NCI-H82 treated with DMSO at 0.1 percent for 48 hours (cell line): ENCODE results near the gene SIX2.
A peak's percentile ranks its signal among the peaks of the same experiment; 100 is the strongest.

Experiments
- DNase-seq: peaks from one replicate; lab custom pipeline; 2025; ENCODE audit not compliant: unreplicated experiment; lab: John Stamatoyannopoulos, UW

Gene SIX2

GRCh38 chr2:45020439-45020838, 11.2 kb upstream of the SIX2 start:
- no peak for DNase-seq

DNA sequence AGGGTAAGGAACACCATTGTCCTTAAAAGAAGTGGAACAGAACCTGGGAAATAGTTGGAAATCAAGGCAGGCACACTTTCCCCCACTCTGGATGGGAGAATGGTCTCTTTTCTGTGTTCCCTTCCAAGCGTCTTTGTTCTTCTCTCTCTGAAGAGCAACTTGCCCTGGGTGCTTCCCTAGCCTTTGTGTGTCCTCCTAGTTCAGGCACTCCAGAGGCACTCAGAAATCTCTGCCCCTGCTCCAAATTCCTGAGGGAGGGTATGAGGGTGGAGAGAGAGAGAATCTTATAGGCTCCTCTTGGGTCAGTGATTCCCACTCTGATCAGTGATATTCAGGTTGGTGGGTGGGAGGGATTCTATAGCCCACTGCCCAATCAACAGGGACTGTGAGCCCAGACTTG, 8.8 kb upstream of the SIX2 start:
- no peak for DNase-seq

GRCh38 chr2:45014831-45015230, 5.6 kb upstream of the SIX2 start:
- DNase-seq = no peak

DNA sequence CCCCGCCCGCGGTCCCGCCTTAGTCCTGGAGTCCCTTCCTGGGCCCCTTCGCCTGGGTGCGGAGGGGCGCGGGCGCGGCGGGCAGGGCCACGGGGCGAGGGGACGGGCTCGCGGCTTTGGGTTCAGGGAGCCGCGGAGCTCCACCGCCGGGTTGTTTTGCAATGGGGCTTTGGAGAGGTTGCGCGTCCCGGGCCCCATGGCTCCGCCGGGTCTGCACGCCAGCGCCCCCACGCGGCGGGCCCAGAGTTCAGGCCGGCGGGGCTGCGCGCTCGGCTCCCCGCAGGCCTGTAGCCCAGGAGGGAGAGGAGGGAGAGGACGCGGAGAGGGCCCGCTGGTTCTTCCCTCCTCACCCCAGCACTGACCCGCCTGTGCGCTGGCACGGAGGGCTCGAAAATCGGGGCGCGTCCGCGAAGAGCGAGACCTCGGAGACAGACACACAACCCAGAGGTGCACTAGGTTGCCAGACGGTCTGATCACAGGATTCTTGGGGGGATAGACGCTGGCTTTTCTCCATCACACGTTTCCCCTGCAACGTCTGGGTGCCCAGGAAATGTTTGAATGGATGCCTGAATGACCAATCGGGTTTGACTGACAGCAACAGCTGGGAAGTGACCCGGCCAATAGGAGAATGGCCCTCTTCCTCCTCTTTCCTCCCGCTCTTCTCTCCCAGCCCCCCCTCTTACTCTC, 4.9 kb upstream of the SIX2 start:
- DNase-seq = peak; percentile 46

DNA sequence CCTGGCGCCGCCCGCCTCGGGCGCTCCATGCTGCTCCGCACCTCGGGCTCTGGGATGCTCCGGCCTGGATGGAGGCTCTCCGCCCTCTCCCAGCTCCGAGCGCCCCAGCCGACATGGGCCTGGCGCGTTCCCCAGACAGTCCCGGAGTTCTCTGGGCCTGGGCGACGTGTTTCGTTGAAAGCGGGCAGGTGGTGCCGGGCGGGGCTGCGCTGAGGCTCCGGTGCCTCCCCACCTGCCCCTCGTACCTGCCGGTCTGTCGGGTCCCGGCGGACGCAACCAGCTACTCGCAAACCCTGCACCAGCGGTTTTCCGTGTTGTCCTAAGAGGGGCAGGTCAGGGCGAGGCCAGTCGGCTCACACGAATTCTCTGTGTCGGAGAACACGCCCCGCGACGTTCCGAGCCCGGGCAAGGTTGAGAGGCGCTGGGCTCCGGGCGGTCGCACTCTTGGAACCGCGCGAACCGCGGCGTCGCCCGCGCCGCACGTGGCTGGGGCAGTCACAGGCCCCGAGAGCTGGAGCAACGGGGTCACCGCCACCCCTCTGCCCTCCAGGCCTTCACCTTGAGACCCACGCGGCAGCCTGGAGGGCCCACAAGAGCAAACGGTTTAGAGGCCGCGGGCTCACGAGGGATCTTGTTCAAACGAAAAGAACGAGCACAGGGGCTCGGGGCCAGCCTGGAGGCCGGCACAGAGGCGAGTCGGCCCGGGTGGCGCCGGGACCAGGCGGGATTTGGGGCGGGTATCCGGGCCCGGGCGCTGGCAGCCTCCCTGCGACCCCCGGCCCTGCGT, 4.2 kb upstream of the SIX2 start:
- no peak for DNase-seq

DNA sequence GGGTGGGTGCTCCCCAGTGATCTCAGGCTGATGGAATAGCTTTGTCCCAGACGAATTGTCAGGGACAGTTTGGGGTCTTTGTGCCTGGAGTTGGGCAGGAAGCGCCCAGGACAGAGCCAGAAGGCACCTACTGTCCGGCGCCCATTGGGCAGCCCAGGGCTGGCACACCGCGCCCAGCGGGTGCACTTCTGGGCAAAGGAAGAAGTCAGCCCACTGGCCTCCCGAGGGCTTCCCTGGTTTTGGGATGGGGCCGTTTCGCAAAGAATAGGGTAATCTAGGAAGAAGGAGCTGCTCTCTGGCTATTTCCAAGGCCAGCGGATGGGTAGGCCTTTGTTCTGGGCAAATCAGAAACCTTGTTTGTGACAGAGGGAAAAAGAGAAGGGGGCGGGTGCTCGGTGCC, 3.5 kb upstream of the SIX2 start:
- no peak for DNase-seq

- DNase-seq = no peak
These were observed 2.7 kb upstream of the SIX2 start for GRCh38 chr2:45011621-45012602.

DNA sequence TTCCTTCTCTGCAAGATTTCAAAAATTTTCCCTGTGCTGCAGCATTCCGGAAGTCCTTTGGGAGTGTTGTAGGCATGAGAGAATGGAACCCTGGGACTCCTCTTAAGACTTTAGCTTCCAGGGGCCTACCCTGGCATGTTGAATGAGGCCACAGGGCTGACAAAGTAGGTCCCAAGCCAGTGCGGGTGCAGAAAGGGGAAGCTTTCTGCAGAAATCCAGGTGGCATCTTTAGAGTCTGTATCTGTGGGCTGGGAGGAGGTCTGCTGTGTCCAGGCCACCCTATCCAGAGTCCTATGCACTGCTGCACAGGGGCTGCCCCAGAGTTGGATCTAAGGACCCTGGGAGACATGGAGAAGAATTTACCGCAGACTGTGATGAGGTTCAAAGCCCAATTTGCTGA, 1.9 kb upstream of the SIX2 start:
- DNase-seq = no peak

- no peak for DNase-seq
These were observed 1.4 kb upstream of the SIX2 start for GRCh38 chr2:45010702-45011012.

DNA sequence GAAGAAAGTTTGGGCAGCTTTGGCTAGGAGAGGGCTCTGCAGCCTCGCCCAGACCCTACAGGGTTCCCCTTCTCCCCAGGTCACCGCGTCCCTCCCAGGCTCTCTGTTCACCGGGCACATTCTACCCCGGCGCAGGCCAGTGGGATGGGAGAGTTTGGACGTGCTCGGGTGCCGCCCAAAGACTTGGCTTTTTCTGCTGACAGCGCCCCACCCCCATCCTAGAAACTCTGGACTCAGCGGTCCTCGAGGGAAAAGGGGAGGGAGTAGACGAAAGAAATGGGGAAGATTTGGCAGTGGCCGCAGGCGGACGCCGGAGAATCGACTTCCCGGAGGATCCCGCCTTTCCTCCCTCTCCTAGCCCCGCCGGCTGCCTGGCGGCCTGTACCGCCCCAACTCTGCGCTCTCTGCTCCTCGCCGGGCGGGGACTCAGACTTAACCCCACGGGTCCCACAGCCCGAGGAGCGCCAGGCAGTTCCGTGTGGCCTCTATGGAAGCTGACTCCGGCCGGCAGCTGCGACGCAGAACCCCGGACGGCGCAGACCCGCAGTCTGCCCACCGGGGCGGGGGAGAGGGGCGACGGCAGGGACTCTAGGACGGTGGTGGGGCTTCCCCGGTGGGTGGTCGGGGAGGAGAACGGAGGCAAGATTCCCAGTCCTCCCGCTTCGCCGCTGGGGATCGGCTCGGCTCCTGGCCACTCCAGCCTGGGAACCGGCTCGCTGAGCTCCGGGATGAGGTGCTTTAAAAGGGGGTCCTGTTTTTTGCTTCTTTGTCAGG, 863 bp upstream of the SIX2 start:
- DNase-seq = no peak

DNA sequence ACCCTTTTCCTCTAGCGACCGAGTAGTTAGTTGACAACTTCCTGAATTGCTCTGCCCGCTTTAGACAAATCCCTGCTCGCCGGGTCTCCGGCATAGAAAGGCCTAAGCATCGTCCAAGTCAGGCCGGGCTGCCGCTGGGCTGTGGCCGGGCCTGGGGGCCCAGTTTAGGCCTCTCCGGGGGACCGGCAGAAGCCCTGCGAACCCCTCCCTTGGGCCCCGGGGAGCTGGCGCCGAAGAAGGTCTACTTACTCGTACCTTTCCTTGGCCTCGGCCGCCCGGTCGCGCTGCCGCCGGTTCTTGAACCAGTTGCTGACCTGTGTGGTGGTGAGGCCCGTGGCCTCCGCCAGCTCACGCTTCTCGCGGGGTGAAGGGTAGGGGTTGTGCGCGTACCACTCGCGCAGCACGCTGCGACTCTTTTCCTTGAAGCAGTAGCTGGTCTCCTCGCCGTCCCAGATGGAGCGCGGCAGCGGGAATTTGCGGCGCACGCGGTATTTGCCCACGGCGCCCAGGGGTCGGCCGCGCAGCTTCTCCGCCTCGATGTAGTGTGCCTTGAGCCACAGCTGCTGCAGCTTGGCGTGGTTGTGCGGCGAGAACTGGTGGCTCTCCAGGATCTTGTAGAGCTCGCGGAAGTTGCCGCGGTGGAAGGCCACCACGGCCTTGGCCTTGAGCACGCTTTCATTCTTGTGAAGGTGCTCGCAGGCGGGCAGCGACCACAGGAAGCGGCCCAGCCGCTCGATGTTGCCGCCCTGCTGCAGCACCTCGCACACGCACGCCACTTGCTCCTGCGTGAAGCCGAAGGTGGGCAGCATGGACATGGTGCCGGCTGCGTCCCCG, 739 bp downstream of the SIX2 start:
- no peak for DNase-seq

DNA sequence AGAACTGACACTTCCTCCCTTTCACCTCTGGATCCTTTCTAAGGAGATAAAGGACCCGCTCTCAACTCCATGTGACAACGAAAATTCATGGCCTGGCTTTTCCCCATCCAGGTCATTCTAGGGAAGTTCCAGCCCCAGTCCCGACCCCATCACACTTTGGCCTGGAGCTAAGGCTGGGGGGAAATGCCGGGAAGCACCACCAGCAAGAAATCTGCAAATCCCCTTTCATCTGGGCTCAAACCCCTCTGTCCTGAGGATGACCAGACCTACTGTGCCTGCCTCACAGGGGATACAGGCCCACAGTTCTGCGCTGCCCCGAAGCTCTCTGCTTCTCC, 1.3 kb downstream of the SIX2 start:
- DNase-seq = no peak

DNA sequence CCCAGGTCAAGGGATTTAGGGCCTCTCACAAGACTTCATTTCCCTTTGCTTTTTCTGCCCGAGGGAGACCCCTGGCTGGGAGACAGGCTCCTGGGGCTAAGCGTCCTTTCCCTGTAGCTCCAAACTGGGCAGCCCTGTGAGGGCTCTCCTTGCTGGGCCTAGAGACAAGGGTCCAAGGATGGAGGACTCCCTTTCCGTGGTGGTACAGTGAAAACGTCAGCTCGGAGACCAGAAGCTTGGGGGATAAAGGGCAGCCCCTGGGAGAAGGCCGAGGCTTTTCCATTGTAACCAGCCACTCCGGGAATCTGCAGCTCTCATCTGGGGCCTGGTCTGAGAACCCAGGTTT, 2.3 kb downstream of the SIX2 start:
- DNase-seq = no peak

- DNase-seq = no peak
These were observed 3.0 kb downstream of the SIX2 start for GRCh38 chr2:45006041-45006941.

- no peak for DNase-seq
These were observed 3.8 kb downstream of the SIX2 start for GRCh38 chr2:45005261-45006002.

DNA sequence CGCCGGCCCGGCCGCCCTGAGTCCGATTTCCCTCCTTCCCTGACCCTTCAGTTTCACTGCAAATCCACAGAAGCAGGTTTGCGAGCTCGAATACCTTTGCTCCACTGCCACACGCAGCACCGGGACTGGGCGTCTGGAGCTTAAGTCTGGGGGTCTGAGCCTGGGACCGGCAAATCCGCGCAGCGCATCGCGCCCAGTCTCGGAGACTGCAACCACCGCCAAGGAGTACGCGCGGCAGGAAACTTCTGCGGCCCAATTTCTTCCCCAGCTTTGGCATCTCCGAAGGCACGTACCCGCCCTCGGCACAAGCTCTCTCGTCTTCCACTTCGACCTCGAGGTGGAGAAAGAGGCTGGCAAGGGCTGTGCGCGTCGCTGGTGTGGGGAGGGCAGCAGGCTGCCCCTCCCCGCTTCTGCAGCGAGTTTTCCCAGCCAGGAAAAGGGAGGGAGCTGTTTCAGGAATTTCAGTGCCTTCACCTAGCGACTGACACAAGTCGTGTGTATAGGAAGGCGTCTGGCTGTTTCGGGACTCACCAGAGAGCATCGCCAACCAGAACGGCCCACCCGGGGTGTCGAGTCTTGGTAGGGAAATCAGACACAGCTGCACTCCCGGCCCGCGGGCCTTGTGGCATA, 4.6 kb downstream of the SIX2 start:
- no peak for DNase-seq

DNA sequence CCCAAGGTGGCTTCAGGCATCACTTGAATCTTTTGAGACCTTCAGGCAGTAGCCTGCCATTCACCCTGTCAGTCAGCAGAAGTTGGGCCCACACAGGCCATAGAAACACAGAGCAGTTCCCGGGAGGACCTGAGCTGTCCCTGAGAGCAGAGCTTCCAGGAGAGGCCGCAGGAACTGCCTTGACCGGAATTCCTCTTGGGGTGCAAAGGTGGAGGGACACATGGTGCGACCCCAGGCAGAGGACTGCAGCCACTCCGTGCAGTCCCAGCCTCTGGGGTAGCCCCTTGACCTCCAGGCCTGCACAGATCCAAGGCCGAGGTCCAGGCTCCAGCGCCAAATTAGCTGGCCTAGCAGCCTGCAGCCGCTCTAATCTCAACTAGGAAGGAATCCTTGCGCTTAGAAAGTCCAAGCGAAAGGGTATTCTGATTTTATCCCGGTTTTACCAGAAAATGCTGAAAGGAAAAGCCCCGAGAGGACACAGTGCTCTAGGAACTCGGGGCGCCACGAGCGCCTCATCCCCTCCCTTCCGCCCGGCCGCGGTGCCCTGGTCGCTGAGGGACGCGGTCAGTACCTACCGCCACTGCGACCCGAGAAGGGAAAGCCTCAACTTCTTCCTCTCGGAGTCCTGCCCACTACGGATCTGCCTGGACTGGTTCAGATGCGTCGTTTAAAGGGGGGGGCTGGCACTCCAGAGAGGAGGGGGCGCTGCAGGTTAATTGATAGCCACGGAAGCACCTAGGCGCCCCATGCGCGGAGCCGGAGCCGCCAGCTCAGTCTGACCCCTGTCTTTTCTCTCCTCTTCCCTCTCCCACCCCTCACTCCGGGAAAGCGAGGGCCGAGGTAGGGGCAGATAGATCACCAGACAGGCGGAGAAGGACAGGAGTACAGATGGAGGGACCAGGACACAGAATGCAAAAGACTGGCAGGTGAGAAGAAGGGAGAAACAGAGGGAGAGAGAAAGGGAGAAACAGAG, 5.4 kb downstream of the SIX2 start:
- DNase-seq = no peak
